B cell (primary cell): ENCODE data around the gene NXNL2. TPM values are rescaled to one million over a fixed set of nuclear protein-coding genes. Genes with fewer than 3 reads are reported as not detected.

Experiments used
- ATAC-seq: fragments of 200-7000 bp; cut with Tn5 transposase; one replicate; pipeline ENCODE4 v1.10.0; 2021; ENCODE audit warnings: low read depth, mild to moderate bottlenecking, moderate number of reproducible peaks, moderate library complexity
- CTCF ChIA-PET: fragments of 350-600 bp; sonication (Branson Sonifier 250); formaldehyde crosslinking; loops from one replicate; lab custom pipeline; 2021; ENCODE audit warnings: antibody characterized with exemption, inconsistent platforms; lab: Charles Lee
- POLR2A ChIA-PET: fragments of 350-600 bp; sonication (Branson Sonifier 250); formaldehyde crosslinking; loops from one replicate; lab custom pipeline; 2021; ENCODE audit warnings: antibody characterized with exemption; lab: Charles Lee
- DNase-seq: peaks from one replicate; pipeline ENCODE4 v3.0.0; 2013
- H2AFZ ChIP-seq: 2 replicates; pipeline ENCODE4 v1.6.1; 2012; ENCODE audit warnings: mild to moderate bottlenecking, low read depth, low read length; ENCODE audit not compliant: insufficient read depth, poor library complexity, severe bottlenecking
- H3K27ac ChIP-seq, 2 donors: 1 replicate in 1 of 2; 2 replicates in 1 of 2; pipeline ENCODE4 v1.5.1; 2012 to 2013; ENCODE audit warnings: low read length in 2 of 2, mild to moderate bottlenecking in 2 of 2, moderate library complexity in 1 of 2
- H3K27me3 ChIP-seq, 4 experiments: fragments of 200-600 bp in 1 of 4; sonication (generic) in 1 of 4; replicated peaks in 1 of 4; 1 replicate in 2 of 4; 2 replicates in 2 of 4; pipeline versions ENCODE4 v1.6.1 to v1.7.0; 2013 to 2016; ENCODE audit warnings: low read length in 3 of 4, mild to moderate bottlenecking in 2 of 4, mixed read lengths in 1 of 4, moderate library complexity in 1 of 4; ENCODE audit not compliant: insufficient read depth in 4 of 4, control insufficient read depth in 3 of 4; ENCODE audit errors: control extremely low read depth in 1 of 4
- H3K36me3 ChIP-seq, 2 experiments: replicated peaks in 1 of 2; 1 replicate in 1 of 2; 2 replicates in 1 of 2; pipeline versions ENCODE4 v1.6.1 to v1.7.1; 2013; ENCODE audit warnings: low read length in 1 of 2; ENCODE audit not compliant: insufficient read depth in 2 of 2, control insufficient read depth in 1 of 2; ENCODE audit errors: control extremely low read depth in 1 of 2, extremely low read depth in 1 of 2
- H3K4me1 ChIP-seq, 2 donors: fragments of 200-600 bp in 1 of 2; sonication (generic) in 1 of 2; 1 replicate in 1 of 2; 2 replicates in 1 of 2; pipeline versions ENCODE4 v1.5.1 to v1.6.1; 2013 to 2017; ENCODE audit warnings: low read length in 2 of 2; ENCODE audit not compliant: control insufficient read depth in 2 of 2, insufficient read depth in 2 of 2
- H3K4me2 ChIP-seq: replicated peaks from 2 replicates; pipeline ENCODE3; 2012; ENCODE audit warnings: mild to moderate bottlenecking, low read depth, low read length; ENCODE audit not compliant: poor library complexity, severe bottlenecking
- H3K4me3 ChIP-seq, 5 experiments: fragments of 200-600 bp in 1 of 5; sonication (generic) in 1 of 5; 1 replicate in 3 of 5; 2 replicates in 2 of 5; pipeline versions ENCODE4 v1.5.1 to v1.7.0; 2011 to 2016; ENCODE audit warnings: low read length in 4 of 5, mild to moderate bottlenecking in 4 of 5, low read depth in 2 of 5, control low read depth in 1 of 5, moderate library complexity in 1 of 5; ENCODE audit not compliant: insufficient read depth in 1 of 5; ENCODE audit errors: control extremely low read depth in 1 of 5, extremely low read depth in 1 of 5
- H3K79me2 ChIP-seq: fragments of 200-600 bp; sonication (generic); one replicate; pipeline ENCODE4 v1.6.0; 2016; ENCODE audit warnings: low read length; ENCODE audit not compliant: control insufficient read depth, insufficient read depth
- H3K9ac ChIP-seq: fragments of 200-600 bp; sonication (generic); 2 replicates; pipeline ENCODE4 v1.6.1; 2017; ENCODE audit warnings: mild to moderate bottlenecking, low read length, moderate library complexity
- H3K9me3 ChIP-seq, 3 donors: one replicate each; pipeline versions ENCODE4 v1.6.1 to v1.7.1; 2013; ENCODE audit warnings: low read length in 2 of 3; ENCODE audit not compliant: control insufficient read depth in 2 of 3, insufficient read depth in 1 of 3; ENCODE audit errors: control extremely low read depth in 1 of 3
- H4K20me1 ChIP-seq: 2 replicates; pipeline ENCODE4 v1.6.0; 2012; ENCODE audit warnings: mild to moderate bottlenecking, low read length; ENCODE audit not compliant: insufficient read depth, control insufficient read depth, poor library complexity, severe bottlenecking
- H3K27ac Mint-ChIP-seq: one replicate; pipeline ENCODE4 v1.8.0; 2021; ENCODE audit warnings: mixed read lengths
- H3K27me3 Mint-ChIP-seq: one replicate; pipeline ENCODE4 v1.8.0; 2021; ENCODE audit warnings: mixed read lengths
- H3K4me1 Mint-ChIP-seq: one replicate; pipeline ENCODE4 v1.8.0; 2021; ENCODE audit warnings: mixed read lengths
- H3K4me3 Mint-ChIP-seq: one replicate; pipeline ENCODE4 v1.8.0; 2021; ENCODE audit warnings: mixed read lengths
- H3K9me3 Mint-ChIP-seq: one replicate; pipeline ENCODE4 v1.8.0; 2022; ENCODE audit warnings: mixed read lengths; ENCODE audit not compliant: insufficient read depth
- EZH2 ChIP-seq: IDR thresholded peaks from 2 replicates; pipeline ENCODE4 v1.6.1; 2012; ENCODE audit warnings: borderline replicate concordance, low read depth, mild to moderate bottlenecking, moderate library complexity, low read length; ENCODE audit not compliant: insufficient read depth, poor library complexity, severe bottlenecking
- WGBS: methylation state at CpG from one replicate; pipeline ENCODE4 v1.1.5; 2013; ENCODE audit warnings: missing lambda C conversion rate; ENCODE audit not compliant: insufficient coverage; 5-methylcytosine and 5-hydroxymethylcytosine counted together
- intact Hi-C: fragments of 100-400 bp; cut with micrococcal nuclease; formaldehyde crosslinking; loops from one replicate; pipeline ENCODE4 v1.10.0; 2022
- polyA plus RNA-seq: library from polyadenylated mRNA; depleted of rRNA; stranded (reverse); fragments of >200 nt; gene quantifications from 2 replicates; pipeline ENCODE4 v1.2.3, GENCODE V29; 2012
- total RNA-seq, 2 donors: library from RNA; stranded (reverse); fragments of 120-200 nt in 1 of 2; gene quantifications; 1 replicate in 1 of 2; 2 replicates in 1 of 2; pipeline versions ENCODE4 v1.2.3 to v1.2.4, GENCODE V29; 2013 to 2022
- TF ChIP-seq, protein P1 (sequence below): fragments of 200-600 bp; IDR thresholded peaks from one replicate; pipeline ENCODE4 v1.8.0; 2022; ENCODE audit warnings: antibody characterized with exemption, mild to moderate bottlenecking

The NXNL2 gene
- total and polyA plus RNA-seq, 2 donors (not counting 1 experiment from before 2014, with no cell fraction given): not detected

DNA sequence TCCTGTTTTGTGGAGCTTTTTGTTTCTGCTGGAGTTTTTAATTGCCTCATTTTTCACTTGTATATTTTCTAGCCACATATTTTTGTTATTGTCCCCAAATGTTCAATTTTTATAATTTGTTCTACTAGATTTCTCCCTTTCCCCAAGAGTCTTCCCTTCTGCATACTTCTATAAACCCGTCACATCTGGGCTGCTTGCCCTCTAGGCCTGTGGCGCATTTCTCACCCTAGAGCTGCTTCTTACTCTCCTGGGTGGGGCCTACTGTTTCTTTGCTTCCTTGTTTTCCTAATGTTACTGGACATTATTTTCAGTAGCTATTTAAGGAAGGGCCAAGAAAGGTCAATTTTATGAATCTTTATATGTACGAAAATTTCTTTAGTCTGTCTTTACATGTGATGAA lies 51.5 kb downstream of the NXNL2 start:
- no peak overlapping the region for H3K4me2 ChIP-seq
- no peak overlapping the region for H3K9ac ChIP-seq
- TF ChIP-seq, protein P1, sequence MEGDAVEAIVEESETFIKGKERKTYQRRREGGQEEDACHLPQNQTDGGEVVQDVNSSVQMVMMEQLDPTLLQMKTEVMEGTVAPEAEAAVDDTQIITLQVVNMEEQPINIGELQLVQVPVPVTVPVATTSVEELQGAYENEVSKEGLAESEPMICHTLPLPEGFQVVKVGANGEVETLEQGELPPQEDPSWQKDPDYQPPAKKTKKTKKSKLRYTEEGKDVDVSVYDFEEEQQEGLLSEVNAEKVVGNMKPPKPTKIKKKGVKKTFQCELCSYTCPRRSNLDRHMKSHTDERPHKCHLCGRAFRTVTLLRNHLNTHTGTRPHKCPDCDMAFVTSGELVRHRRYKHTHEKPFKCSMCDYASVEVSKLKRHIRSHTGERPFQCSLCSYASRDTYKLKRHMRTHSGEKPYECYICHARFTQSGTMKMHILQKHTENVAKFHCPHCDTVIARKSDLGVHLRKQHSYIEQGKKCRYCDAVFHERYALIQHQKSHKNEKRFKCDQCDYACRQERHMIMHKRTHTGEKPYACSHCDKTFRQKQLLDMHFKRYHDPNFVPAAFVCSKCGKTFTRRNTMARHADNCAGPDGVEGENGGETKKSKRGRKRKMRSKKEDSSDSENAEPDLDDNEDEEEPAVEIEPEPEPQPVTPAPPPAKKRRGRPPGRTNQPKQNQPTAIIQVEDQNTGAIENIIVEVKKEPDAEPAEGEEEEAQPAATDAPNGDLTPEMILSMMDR: no peak
- no peak for TF ChIP-seq EZH2
- Mint-ChIP-seq H3K4me1 (peaks cover 10% of the 10 kb centered on the region), H3K27ac (no peak overlapping the region), H3K9me3 (peaks cover 6% of the 10 kb centered on the region), H3K4me3 (no peak overlapping the region), H3K27me3 (peaks cover 4% of the 10 kb centered on the region)
- no peaks in the 10 kb centered on the region for H4K20me1 ChIP-seq
- H3K36me3 ChIP-seq: no peaks in the 10 kb centered on the region
- no peaks in the 10 kb centered on the region for H3K79me2 ChIP-seq
- H3K4me3 ChIP-seq: no peak overlapping the region
- WGBS: 83% methylated on average over 1 of the region's 3 CpGs
- H3K4me1 ChIP-seq: peaks cover 5 to 10% of the 10 kb centered on the region in 2 donors
- H3K27me3 ChIP-seq: no peaks in the 10 kb centered on the region
- no peak overlapping the region for H3K27ac ChIP-seq
- ATAC-seq: no peak
- no peaks in the 10 kb centered on the region for H3K9me3 ChIP-seq
- intact Hi-C loops: no loop called here
- no peak overlapping the region for H2AFZ ChIP-seq
- ChIA-PET POLR2A (no interaction called here), CTCF (interaction anchor here (1.0 kb wide), 1 partner anchor 11 kb away, joined by 4 read pairs; no protein-coding TSS in a partner anchor)
- DNase-seq: no peak

DNA sequence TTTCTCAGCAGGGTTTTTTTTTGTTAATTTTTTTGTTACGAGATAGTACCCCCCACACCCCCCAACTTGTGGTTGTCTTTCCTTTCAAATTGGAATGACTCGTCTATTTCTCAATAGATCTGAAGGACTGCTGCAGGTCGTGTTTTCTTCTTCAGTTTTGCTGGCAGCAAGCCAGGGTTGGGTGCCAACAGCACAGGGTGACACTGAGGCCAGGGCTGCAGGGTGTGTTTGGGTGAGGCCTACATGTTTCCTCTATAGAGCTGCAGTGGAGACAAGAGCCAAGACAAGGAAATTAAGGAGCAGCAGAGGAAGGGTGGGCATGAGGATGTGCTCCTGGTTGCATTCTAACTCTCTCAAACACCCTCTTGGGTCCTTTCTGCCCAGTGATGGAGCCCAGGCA lies 52.2 kb downstream of the NXNL2 start:
- TF ChIP-seq, protein P1: no peak
- TF ChIP-seq EZH2: no peak
- Mint-ChIP-seq H3K27ac (no peak overlapping the region), H3K9me3 (peaks cover 6% of the 10 kb centered on the region), H3K4me1 (peaks cover 10% of the 10 kb centered on the region), H3K27me3 (peaks cover 4% of the 10 kb centered on the region), H3K4me3 (no peak overlapping the region)
- no peak for DNase-seq
- POLR2A ChIA-PET: no interaction called here
- no peak overlapping the region for H3K4me2 ChIP-seq
- CTCF ChIA-PET: interaction anchor here (1.0 kb wide), 1 partner anchor 12 kb away, joined by 4 read pairs; no protein-coding TSS in a partner anchor
- H3K27ac ChIP-seq: no peak overlapping the region
- 26% methylated on average over 2 of the region's 3 CpGs for whole genome bisulfite sequencing
- no peaks in the 10 kb centered on the region for H3K79me2 ChIP-seq
- ATAC-seq: no peak
- no peaks in the 10 kb centered on the region for H4K20me1 ChIP-seq
- no peak overlapping the region for H3K4me3 ChIP-seq
- H3K9ac ChIP-seq: no peak overlapping the region
- H3K9me3 ChIP-seq: no peaks in the 10 kb centered on the region
- intact Hi-C loops: no loop called here
- H3K27me3 ChIP-seq: no peaks in the 10 kb centered on the region
- H3K4me1 ChIP-seq: peaks cover 5 to 10% of the 10 kb centered on the region in 2 donors
- H3K36me3 ChIP-seq: no peaks in the 10 kb centered on the region
- H2AFZ ChIP-seq: no peak overlapping the region
